WI38 (cell line): ENCODE results near the gene CDH12.
"Not testable (repeated sequence)": the region's sequence is repeated elsewhere in the genome, so short reads cannot be mapped to it uniquely, and the experiment has no call there.

Experiments
- H3K4me3 ChIP-seq: 2 replicates; pipeline ENCODE4 v1.5.1; 2011; ENCODE audit warnings: low read depth, mild to moderate bottlenecking, control low read depth, low read length
- TF ChIP-seq, protein P1 (sequence below): IDR thresholded peaks from 2 replicates; pipeline ENCODE4 v1.5.1; 2012; ENCODE audit warnings: low read depth, mild to moderate bottlenecking, control low read depth, low read length

CDH12 gene

GRCh38 chr5:22887566-22887965 is 34.4 kb upstream of the CDH12 start:
- TF ChIP-seq, protein P1, sequence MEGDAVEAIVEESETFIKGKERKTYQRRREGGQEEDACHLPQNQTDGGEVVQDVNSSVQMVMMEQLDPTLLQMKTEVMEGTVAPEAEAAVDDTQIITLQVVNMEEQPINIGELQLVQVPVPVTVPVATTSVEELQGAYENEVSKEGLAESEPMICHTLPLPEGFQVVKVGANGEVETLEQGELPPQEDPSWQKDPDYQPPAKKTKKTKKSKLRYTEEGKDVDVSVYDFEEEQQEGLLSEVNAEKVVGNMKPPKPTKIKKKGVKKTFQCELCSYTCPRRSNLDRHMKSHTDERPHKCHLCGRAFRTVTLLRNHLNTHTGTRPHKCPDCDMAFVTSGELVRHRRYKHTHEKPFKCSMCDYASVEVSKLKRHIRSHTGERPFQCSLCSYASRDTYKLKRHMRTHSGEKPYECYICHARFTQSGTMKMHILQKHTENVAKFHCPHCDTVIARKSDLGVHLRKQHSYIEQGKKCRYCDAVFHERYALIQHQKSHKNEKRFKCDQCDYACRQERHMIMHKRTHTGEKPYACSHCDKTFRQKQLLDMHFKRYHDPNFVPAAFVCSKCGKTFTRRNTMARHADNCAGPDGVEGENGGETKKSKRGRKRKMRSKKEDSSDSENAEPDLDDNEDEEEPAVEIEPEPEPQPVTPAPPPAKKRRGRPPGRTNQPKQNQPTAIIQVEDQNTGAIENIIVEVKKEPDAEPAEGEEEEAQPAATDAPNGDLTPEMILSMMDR, result no peak
- no peak overlapping the region for H3K4me3 ChIP-seq

DNA sequence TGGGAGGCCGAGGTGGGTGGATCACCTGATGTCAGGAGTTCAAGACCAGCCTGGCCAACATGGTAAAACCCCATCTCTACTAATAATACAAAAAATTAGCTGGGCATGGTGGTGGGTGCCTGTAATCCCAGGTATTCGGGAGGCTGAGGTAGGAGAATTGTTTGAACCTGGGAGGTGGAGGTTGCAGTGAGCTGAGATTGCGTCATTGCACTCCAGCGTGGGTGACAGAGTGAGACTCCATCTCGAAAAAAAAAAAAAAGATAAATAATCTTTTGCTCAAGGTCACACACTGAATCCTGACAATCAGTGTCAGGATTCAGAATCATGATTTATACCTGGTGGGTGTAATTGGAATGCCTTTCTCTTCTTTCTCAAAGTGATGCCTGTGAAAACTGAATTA is 5.8 kb upstream of the CDH12 start:
- not testable (repeated sequence) for H3K4me3 ChIP-seq

DNA sequence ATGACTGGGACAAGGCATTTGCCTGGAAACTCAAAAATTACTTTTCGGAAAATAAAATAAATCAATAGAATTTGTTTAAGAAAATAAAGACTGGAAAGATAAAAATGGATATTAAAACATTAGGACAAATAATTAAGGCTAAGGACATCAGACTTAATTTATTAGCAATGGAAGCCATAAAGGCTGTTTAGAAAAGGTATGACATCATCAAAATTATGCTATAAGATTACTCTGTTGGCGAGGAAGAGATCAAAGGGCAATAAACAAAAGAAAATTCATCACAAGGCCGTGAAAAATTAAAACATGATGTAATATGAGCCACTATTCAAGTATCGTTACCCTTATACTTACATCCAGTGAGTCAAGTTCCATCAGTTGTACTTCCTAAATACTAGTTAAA is 2.7 kb upstream of the CDH12 start:
- TF ChIP-seq, protein P1, result no peak
- no peak overlapping the region for H3K4me3 ChIP-seq

DNA sequence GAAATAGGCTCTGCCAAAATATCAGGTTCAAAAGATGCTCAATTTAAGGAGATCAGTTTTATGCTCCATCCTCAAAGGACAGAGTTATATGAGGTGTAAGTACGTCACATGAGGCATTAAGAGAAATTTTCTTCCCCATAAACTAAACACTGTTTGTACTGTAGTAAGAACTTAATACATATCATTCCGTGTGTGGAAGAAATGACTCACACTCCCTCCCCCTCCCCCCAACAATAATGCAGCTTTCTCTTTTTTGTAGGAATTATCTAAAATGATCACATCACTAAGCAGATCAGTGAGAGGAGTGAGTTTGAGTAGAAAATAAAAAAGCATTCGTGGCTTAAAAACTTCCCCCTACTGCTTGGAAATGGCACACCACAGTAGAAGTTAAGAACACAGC is 2.2 kb downstream of the CDH12 start:
- TF ChIP-seq, protein P1, result no peak
- no peak overlapping the region for H3K4me3 ChIP-seq

DNA sequence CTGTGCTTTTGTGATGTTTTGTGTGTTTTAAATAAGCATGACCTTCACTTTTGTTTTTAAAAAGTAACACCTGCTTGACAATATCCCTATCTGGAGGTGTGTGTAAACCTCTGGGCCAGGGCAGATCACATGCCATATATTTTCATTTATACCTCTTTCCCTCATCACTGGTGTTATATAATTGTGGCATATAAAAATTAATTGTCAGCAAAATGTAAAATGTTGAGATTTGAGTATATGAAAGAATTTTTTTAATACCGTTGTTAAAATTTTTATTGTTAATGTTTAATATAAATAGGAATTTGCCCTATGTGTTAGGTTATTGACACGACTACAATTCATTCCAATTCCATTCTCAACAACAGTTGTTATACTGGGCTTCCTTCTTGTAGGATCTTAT is 6.5 kb downstream of the CDH12 start:
- TF ChIP-seq, protein P1, result no peak
- H3K4me3 ChIP-seq, result no peak overlapping the region

DNA sequence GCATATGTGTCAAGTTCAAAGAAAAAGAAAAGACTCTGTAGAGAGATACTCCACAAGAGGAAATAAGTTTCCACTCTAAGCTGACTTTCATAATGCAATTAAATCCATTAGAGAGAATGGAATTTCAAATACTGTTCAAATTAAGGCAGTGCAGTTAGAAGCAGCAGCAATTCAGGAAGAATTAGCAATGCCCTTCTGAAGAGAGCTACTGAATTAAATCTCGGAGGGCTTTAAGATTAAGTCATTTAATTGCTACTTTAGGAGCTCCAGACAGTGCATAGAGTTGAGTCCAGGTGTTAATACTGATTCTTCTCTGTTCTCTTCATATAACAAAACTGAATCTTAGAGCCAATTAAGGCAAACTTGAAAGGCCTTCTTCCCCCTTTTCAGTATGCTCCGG is 8.5 kb downstream of the CDH12 start:
- H3K4me3 ChIP-seq, result no peak overlapping the region
- TF ChIP-seq, protein P1, result no peak

DNA sequence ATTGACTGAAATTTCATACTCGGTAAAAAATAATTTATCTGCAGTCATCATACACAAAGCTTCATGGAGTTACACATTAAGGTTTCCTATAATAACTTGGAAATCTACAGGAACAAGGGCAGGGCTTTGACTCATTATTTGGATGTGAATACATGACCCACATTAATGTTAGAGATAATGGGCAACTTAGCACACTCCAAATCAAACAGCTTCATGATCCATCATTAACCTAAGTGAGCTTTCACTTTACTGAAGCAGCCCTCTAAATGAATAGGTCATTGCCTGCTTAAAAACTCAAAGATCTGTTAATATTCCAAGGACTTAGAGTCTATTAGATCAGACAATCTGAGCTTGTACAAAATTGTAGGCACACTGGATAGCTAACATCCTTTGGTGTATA is 9.0 kb downstream of the CDH12 start:
- TF ChIP-seq, protein P1, result no peak
- no peak overlapping the region for H3K4me3 ChIP-seq

GRCh38 chr5:22842574-22842973 is 10.6 kb downstream of the CDH12 start:
- H3K4me3 ChIP-seq, result no peak overlapping the region

More at GRCh38 chr5:22842574-22842973, 10.6 kb downstream of the CDH12 start:
- TF ChIP-seq, protein P1, result no peak
